ENCODE results near the gene LRRC14B. TPM values are rescaled to one million over a fixed set of nuclear protein-coding genes. Genes with fewer than 3 reads are reported as not detected.

LRRC14B gene
- total RNA-seq, 1 experiment from 2014 or later = not detected

DNA sequence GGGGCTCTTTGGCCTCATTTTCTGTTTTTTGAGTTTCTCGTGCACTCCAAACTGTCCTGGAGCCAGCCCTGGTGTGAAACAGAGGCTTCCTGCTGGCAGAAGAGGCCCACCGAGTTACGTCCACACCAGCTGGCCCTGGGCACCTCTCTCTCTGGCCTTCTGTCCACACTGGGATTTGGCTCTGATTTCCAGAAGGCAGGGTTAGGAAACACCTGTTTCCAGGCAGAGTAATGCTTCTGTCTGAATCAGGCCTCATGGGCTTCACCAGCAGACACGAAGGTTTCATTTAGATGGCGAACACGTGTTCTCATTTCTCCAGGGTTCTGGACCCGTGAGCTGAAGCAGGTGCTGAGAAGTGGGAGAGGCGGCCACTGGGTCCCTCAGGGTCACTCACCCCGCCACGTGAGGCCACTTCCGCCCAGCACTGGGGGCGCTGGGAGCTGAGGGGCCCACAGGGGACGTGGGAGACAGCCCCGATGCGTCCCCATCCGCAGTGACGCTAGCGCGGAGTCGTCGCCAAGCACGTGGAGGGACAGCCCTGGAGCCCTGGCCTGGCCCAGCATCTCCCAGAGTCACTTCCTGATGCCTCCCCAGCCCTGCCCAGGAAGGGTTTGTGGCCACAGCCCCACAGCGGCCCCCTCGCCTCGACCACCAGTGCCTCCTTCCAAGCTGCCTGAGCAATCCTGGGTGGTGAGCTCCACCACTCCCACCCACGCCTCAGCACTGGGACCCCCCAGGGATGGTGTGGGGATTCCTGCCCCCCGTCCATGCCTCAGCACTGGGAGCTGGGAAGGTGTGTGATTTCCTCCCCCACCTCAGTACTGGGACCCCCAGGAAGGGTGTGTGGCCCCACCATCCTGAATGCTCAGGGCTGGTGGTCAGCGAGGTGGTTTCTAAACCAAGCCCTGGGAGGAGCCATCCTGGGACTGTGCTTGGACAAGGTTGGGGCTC lies 4.9 kb upstream of the LRRC14B start:
- Mint-ChIP-seq H3K4me1 (ENCODE audit: low read depth, unreplicated experiment) (peaks cover 9% of the 10 kb centered on the region), H3K27me3 (ENCODE audit: unreplicated experiment) (peaks cover 47% of the 10 kb centered on the region), H3K36me3 (ENCODE audit: insufficient read depth, unreplicated experiment) (no peaks in the 10 kb centered on the region), H3K9me3 (ENCODE audit: low read depth, unreplicated experiment) (no peaks in the 10 kb centered on the region), H3K27ac (ENCODE audit: unreplicated experiment) (no peak overlapping the region), H3K4me3 (ENCODE audit: low read depth, unreplicated experiment) (no peak overlapping the region)
- TF ChIP-seq, protein P1, sequence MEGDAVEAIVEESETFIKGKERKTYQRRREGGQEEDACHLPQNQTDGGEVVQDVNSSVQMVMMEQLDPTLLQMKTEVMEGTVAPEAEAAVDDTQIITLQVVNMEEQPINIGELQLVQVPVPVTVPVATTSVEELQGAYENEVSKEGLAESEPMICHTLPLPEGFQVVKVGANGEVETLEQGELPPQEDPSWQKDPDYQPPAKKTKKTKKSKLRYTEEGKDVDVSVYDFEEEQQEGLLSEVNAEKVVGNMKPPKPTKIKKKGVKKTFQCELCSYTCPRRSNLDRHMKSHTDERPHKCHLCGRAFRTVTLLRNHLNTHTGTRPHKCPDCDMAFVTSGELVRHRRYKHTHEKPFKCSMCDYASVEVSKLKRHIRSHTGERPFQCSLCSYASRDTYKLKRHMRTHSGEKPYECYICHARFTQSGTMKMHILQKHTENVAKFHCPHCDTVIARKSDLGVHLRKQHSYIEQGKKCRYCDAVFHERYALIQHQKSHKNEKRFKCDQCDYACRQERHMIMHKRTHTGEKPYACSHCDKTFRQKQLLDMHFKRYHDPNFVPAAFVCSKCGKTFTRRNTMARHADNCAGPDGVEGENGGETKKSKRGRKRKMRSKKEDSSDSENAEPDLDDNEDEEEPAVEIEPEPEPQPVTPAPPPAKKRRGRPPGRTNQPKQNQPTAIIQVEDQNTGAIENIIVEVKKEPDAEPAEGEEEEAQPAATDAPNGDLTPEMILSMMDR (IDR thresholded peaks at IDR 0.05; ENCODE audit: unreplicated experiment) = no peak
- no TSS peak for BruUV-seq (replicated peaks)
- CTCF ChIA-PET = no interaction called here
- no peak for DNase-seq
- intact Hi-C loops (cut with micrococcal nuclease; ENCODE audit: unreplicated experiment) = no loop called here

DNA sequence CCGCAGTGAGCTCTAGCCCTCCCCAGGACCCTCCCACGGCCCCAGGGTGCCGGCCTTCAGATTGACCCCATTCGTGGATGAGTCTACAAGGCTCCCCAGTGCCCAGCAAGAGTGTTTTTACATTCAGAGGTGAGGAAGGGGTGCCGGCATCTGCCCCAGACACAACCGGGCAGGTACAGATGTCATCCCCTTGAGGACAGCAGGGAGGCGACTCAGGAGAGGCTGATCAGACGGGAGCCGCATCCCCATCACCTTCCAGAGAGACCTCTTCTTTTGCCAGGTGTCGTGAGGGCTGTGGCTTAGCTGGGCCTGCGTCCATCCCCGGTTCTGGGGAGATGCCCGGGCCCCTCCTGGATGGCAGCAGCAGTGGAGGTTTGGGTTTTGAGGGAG lies 4.3 kb upstream of the LRRC14B start:
- no peaks in the 10 kb centered on the region for H3K9me3 Mint-ChIP-seq (ENCODE audit: low read depth, unreplicated experiment)
- TF ChIP-seq, protein P1 (IDR thresholded peaks at IDR 0.05; ENCODE audit: unreplicated experiment) = no peak
- BruUV-seq (replicated peaks) = no TSS peak
- H3K27me3 Mint-ChIP-seq (ENCODE audit: unreplicated experiment) = peaks cover 43% of the 10 kb centered on the region
- no peak overlapping the region for H3K27ac Mint-ChIP-seq (ENCODE audit: unreplicated experiment)
- intact Hi-C loops (cut with micrococcal nuclease; ENCODE audit: unreplicated experiment) = no loop called here
- no peaks in the 10 kb centered on the region for H3K36me3 Mint-ChIP-seq (ENCODE audit: insufficient read depth, unreplicated experiment)
- CTCF ChIA-PET = no interaction called here
- H3K4me1 Mint-ChIP-seq (ENCODE audit: low read depth, unreplicated experiment) = peaks cover 9% of the 10 kb centered on the region
- no peak for DNase-seq
- H3K4me3 Mint-ChIP-seq (ENCODE audit: low read depth, unreplicated experiment) = no peak overlapping the region

GRCh38 chr5:187617-188451 lies 3.5 kb upstream of the LRRC14B start:
- Mint-ChIP-seq H3K4me1 (ENCODE audit: low read depth, unreplicated experiment) (peaks cover 9% of the 10 kb centered on the region), H3K36me3 (ENCODE audit: insufficient read depth, unreplicated experiment) (no peaks in the 10 kb centered on the region), H3K4me3 (ENCODE audit: low read depth, unreplicated experiment) (peak overlapping the region; percentile 56), H3K27me3 (ENCODE audit: unreplicated experiment) (peaks cover 43% of the 10 kb centered on the region), H3K27ac (ENCODE audit: unreplicated experiment) (no peak overlapping the region), H3K9me3 (ENCODE audit: low read depth, unreplicated experiment) (no peaks in the 10 kb centered on the region)
- intact Hi-C loops (cut with micrococcal nuclease; ENCODE audit: unreplicated experiment) = no loop called here
- CTCF ChIA-PET = interaction anchor here (0.5 to 1.1 kb wide), 7 partner anchors 13 to 424 kb away, joined by 3 to 11 read pairs (median 4); partner anchors contain the start of genes CCDC127, CEP72, PDCD6 and SDHA
- BruUV-seq (replicated peaks) = no TSS peak
- TF ChIP-seq, protein P1 (IDR thresholded peaks at IDR 0.05; ENCODE audit: unreplicated experiment) = no peak
- DNase-seq = no peak
